Heart left ventricle (tissue), 13 donors: Measurements from ENCODE around the gene ATXN7L1.

ENCODE experiments used
- CTCF ChIP-seq, 12 donors: fragments of 200-600 bp; sonication (generic) in 4 of 12; IDR thresholded peaks; one replicate each; pipeline versions ENCODE4 v1.5.0 to v1.8.0; 2018 to 2022; ENCODE audit warnings: antibody characterized with exemption in 12 of 12, mild to moderate bottlenecking in 5 of 12
- POLR2A ChIP-seq, 2 donors: fragments of 450-650 bp; IDR thresholded peaks; one replicate each; pipeline ENCODE4 v1.6.1; 2017; ENCODE audit warnings: antibody characterized with exemption in 2 of 2, mild to moderate bottlenecking in 2 of 2, moderate library complexity in 2 of 2
- donor health status: ischemic (EF 13 %, LVEDD 7.1; RV severe dilation, severe dysfunction).
- donor health status: DM: no; HTN: yes; CAD: no.
- donor health status: DM: no; HTN: no; CAD: no.
- donor health status: ischemic (EF 25% LVEDD 6.9; RV normal size, moderate dysfunction).
- donor health status: ischemic (EF 25% LVEDD 5.7; RV mildly dilated, moderate dysfunction).
- donor health status: ischemic (EF 35%, LVEDD 5.7; RV mildly dilated, moderate dysfunction).
- donor health status: nonischemic (EF 11% LVEDD 7.7; RV severe dilation, severe dysfunction).
- donor health status: DM: yes; HTN: yes; CAD: no.
- donor health status: PGD.
- donor health status: ischemic (EF 29% LVEDD 5.4; RV normal size, mild dysfunction).
- donor health status: nonischemic (EF 23%, LVEDD 6.1; RV moderate dilation, normal function).

- TF ChIP-seq CTCF (IDR thresholded peaks at IDR 0.05) (no peak), POLR2A (IDR thresholded peaks at IDR 0.05) (no peak)
Measured at GRCh38 chr7:105916603-105917002, 40.2 kb upstream of the ATXN7L1 start.
